CD4-positive, alpha-beta T cell treated with Interleukin-6 at 100 ng/mL for 8 hours (primary cell): Measurements from ENCODE around the gene LYPD3.

ENCODE experiments used
- DNase-seq: peaks from one replicate; pipeline ENCODE4 v3.0.0-alpha.2; 2020; ENCODE audit warnings: mixed read lengths, low spot score

LYPD3 gene

GRCh38 chr19:43485951-43486350, 20.5 kb upstream of the LYPD3 start:
- no peak for DNase-seq

- DNase-seq, result no peak
These were observed 17.9 kb upstream of the LYPD3 start for GRCh38 chr19:43483281-43483680.

GRCh38 chr19:43482193-43482592, 16.8 kb upstream of the LYPD3 start:
- no peak for DNase-seq

- DNase-seq, result no peak
These were observed 16.3 kb upstream of the LYPD3 start for GRCh38 chr19:43481701-43482100.

- no peak for DNase-seq
These were observed 15.2 kb upstream of the LYPD3 start for GRCh38 chr19:43480574-43480973.

GRCh38 chr19:43479961-43480561, 14.7 kb upstream of the LYPD3 start:
- no peak for DNase-seq

- no peak for DNase-seq
These were observed 13.8 kb upstream of the LYPD3 start for GRCh38 chr19:43479226-43479625.

GRCh38 chr19:43478323-43478722, 12.9 kb upstream of the LYPD3 start:
- no peak for DNase-seq

GRCh38 chr19:43476606-43477005, 11.2 kb upstream of the LYPD3 start:
- DNase-seq, result no peak

- peak; percentile 91 for DNase-seq
These were observed 9.7 kb upstream of the LYPD3 start for GRCh38 chr19:43474986-43475705.

GRCh38 chr19:43474487-43474886, 9.1 kb upstream of the LYPD3 start:
- no peak for DNase-seq

GRCh38 chr19:43471091-43471490, 5.7 kb upstream of the LYPD3 start:
- no peak for DNase-seq

GRCh38 chr19:43470288-43470687, 4.9 kb upstream of the LYPD3 start:
- DNase-seq, result peak; percentile 34

GRCh38 chr19:43469160-43469480, 3.7 kb upstream of the LYPD3 start:
- peak; percentile 65 for DNase-seq

- no peak for DNase-seq
These were observed 3.1 kb upstream of the LYPD3 start for GRCh38 chr19:43468354-43469159.

- no peak for DNase-seq
These were observed 2.3 kb upstream of the LYPD3 start for GRCh38 chr19:43467730-43468129.

GRCh38 chr19:43467276-43467675, 1.9 kb upstream of the LYPD3 start:
- DNase-seq, result no peak

GRCh38 chr19:43466793-43467192, 1.4 kb upstream of the LYPD3 start:
- no peak for DNase-seq

- no peak for DNase-seq
These were observed 1.2 kb downstream of the LYPD3 start for GRCh38 chr19:43464134-43464775.

- DNase-seq, result peak; percentile 100
These were observed 1.9 kb downstream of the LYPD3 start for GRCh38 chr19:43463381-43464133.

- no peak for DNase-seq
These were observed 2.5 kb downstream of the LYPD3 start for GRCh38 chr19:43462785-43463380.

GRCh38 chr19:43462383-43462782, 3.0 kb downstream of the LYPD3 start:
- no peak for DNase-seq
